GM12878 (cell line): ENCODE measurements around the gene TRUB1.

Source experiments
- CREB1 ChIP-seq: IDR thresholded peaks from 2 replicates; pipeline ENCODE4 v1.6.1; 2012; ENCODE audit warnings: low read depth, mild to moderate bottlenecking, inconsistent platforms
- CREM ChIP-seq: IDR thresholded peaks from 2 replicates; pipeline ENCODE4 v1.6.1; 2014; ENCODE audit warnings: antibody characterized with exemption, low read depth
- EGR1 ChIP-seq, 2 experiments: IDR thresholded peaks; 1 replicate in 1 of 2; 2 replicates in 1 of 2; pipeline ENCODE4 v1.6.1; 2011 to 2012; ENCODE audit warnings: low read depth in 2 of 2, low read length in 2 of 2, borderline replicate concordance in 1 of 2, mild to moderate bottlenecking in 1 of 2, moderate library complexity in 1 of 2
- NFYB ChIP-seq: IDR thresholded peaks from 2 replicates; pipeline ENCODE4 v1.6.1; 2011; ENCODE audit warnings: low read depth, mild to moderate bottlenecking, low read length, improper control_type of control experiment, moderate library complexity; ENCODE audit not compliant: insufficient read depth
- NR2C1 ChIP-seq: fragments of 450-650 bp; IDR thresholded peaks from 2 replicates; pipeline ENCODE4 v1.6.1; 2017; ENCODE audit warnings: antibody characterized with exemption, mild to moderate bottlenecking, moderate library complexity
- NR2C2 ChIP-seq: IDR thresholded peaks from 2 replicates; pipeline ENCODE4 v1.6.1; 2011; ENCODE audit warnings: borderline replicate concordance, low read depth; ENCODE audit not compliant: control insufficient read depth, insufficient read length
- PAX8 ChIP-seq: fragments of 450-650 bp; IDR thresholded peaks from 2 replicates; pipeline ENCODE4 v1.6.1; 2017; ENCODE audit warnings: mild to moderate bottlenecking, moderate library complexity
- POLR2A ChIP-seq: IDR thresholded peaks from 2 replicates; pipeline ENCODE4 v1.6.1; 2011; ENCODE audit warnings: low read depth, mild to moderate bottlenecking, low read length
- SP1 ChIP-seq: IDR thresholded peaks from one replicate; pipeline ENCODE4 v1.6.1; 2011; ENCODE audit warnings: low read depth, low read length
- SREBF2 ChIP-seq: IDR thresholded peaks from 2 replicates; pipeline ENCODE4 v1.6.1; 2012; ENCODE audit warnings: mild to moderate bottlenecking, low read length
- TAF1 ChIP-seq: IDR thresholded peaks from 2 replicates; pipeline ENCODE4 v1.6.1; 2011; ENCODE audit warnings: mild to moderate bottlenecking, low read depth, low read length, borderline replicate concordance
- TARDBP ChIP-seq: IDR thresholded peaks from 2 replicates; pipeline ENCODE4 v1.6.1; 2016; ENCODE audit warnings: borderline replicate concordance
- YY1 ChIP-seq: IDR thresholded peaks from 2 replicates; pipeline ENCODE4 v1.6.1; 2011; ENCODE audit warnings: low read depth, mild to moderate bottlenecking, low read length
- TF ChIP-seq, protein P1 (sequence below): IDR thresholded peaks from 2 replicates; pipeline ENCODE4 v1.6.1; 2012; ENCODE audit warnings: low read depth, low read length, improper control_type of control experiment

DNA sequence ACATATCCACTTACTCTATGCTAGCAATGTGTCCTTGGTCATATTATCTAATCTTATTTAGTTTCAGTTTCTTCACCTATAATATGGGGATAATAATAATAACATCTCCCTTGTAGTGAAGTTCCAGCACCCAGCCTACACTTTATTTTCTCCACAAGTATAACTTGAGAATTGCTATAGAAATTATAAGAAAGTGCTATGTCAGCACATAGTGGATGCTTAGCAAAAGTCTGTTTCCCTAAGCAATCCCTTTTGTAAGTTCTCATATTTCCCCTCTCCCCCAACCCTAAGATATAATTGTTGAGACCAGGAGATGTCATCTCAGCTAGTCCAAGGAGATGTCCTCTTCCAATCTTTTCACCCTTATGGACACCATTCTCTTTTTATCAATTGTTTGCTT, 5.8 kb upstream of the TRUB1 start:
- TF ChIP-seq CREM = no peak
- no peak for TF ChIP-seq POLR2A
- no peak for TF ChIP-seq NR2C2
- TF ChIP-seq TAF1 = no peak
- TF ChIP-seq NFYB = no peak
- no peak for TF ChIP-seq SP1
- TF ChIP-seq SREBF2 = no peak
- TF ChIP-seq, protein P1, sequence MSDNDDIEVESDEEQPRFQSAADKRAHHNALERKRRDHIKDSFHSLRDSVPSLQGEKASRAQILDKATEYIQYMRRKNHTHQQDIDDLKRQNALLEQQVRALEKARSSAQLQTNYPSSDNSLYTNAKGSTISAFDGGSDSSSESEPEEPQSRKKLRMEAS = no peak
- TF ChIP-seq PAX8 = no peak
- TF ChIP-seq EGR1 (IDR thresholded peaks at IDR 0.05; ENCODE audit: borderline replicate concordance in 1 of 2, low read depth in 2 of 2, low read length in 2 of 2) = no peak
- no peak for TF ChIP-seq TARDBP
- no peak for TF ChIP-seq YY1
- TF ChIP-seq NR2C1 = no peak
- no peak for TF ChIP-seq CREB1
